ENCODE data around the gene FUNDC2.
"Not testable (repeated sequence)": the region's sequence is repeated elsewhere in the genome, so short reads cannot be mapped to it uniquely, and the experiment has no call there.

FUNDC2 gene

GRCh38 chrX:155026727-155027508, at the start of gene FUNDC2:
FUNDC2 (plus strand) TSS chrX:155026844; CDS start chrX:155026939, 95 bp downstream.
- FAIRE-seq, result no peak

- no peak for FAIRE-seq
These were observed 47.0 kb upstream of the FUNDC2 start for GRCh38 chrX:154979629-154980028.

GRCh38 chrX:154980330-154981115, 46.1 kb upstream of the FUNDC2 start:
- no peak for FAIRE-seq

- no peak for FAIRE-seq
These were observed 45.6 kb upstream of the FUNDC2 start for GRCh38 chrX:154981116-154981411.

GRCh38 chrX:154986826-154987575, 39.6 kb upstream of the FUNDC2 start:
- no peak for FAIRE-seq

- FAIRE-seq, result no peak
These were observed 38.7 kb upstream of the FUNDC2 start for GRCh38 chrX:154987940-154988339.

GRCh38 chrX:154988719-154989118, 37.9 kb upstream of the FUNDC2 start:
- FAIRE-seq, result no peak

- no peak for FAIRE-seq
These were observed 36.1 kb upstream of the FUNDC2 start for GRCh38 chrX:154990496-154990895.

GRCh38 chrX:154991039-154991438, 35.6 kb upstream of the FUNDC2 start:
- FAIRE-seq, result no peak

- FAIRE-seq, result no peak
These were observed 35.2 kb upstream of the FUNDC2 start for GRCh38 chrX:154991476-154991875.

- no peak for FAIRE-seq
These were observed 28.3 kb upstream of the FUNDC2 start for GRCh38 chrX:154998204-154998880.

GRCh38 chrX:155000841-155001240, 25.8 kb upstream of the FUNDC2 start:
- FAIRE-seq, result no peak

GRCh38 chrX:155001873-155002272, 24.8 kb upstream of the FUNDC2 start:
- no peak for FAIRE-seq

GRCh38 chrX:155005190-155005589, 21.5 kb upstream of the FUNDC2 start:
- FAIRE-seq, result no peak

GRCh38 chrX:155006379-155006778, 20.3 kb upstream of the FUNDC2 start:
- not testable (repeated sequence) for FAIRE-seq

- FAIRE-seq, result not testable (repeated sequence)
These were observed 19.6 kb upstream of the FUNDC2 start for GRCh38 chrX:155006913-155007671.

- FAIRE-seq, result not testable (repeated sequence)
These were observed 18.1 kb upstream of the FUNDC2 start for GRCh38 chrX:155008578-155008977.

- no peak for FAIRE-seq
These were observed 16.6 kb upstream of the FUNDC2 start for GRCh38 chrX:155009994-155010472.

GRCh38 chrX:155020591-155020990, 6.1 kb upstream of the FUNDC2 start:
- FAIRE-seq, result no peak

- FAIRE-seq, result no peak
These were observed 4.1 kb upstream of the FUNDC2 start, which contains the start of gene F8 for GRCh38 chrX:155022585-155022984. F8 (minus strand) TSS chrX:155022723; CDS start chrX:155022552, 171 bp downstream.

GRCh38 chrX:155023907-155024833, 2.5 kb upstream of the FUNDC2 start:
- FAIRE-seq, result no peak

Data from endometrium (tissue), 2 donors.